Stomach (tissue), 9 donors: ENCODE data around the gene BLID. TPM values are rescaled to one million over a fixed set of nuclear protein-coding genes. Genes with fewer than 3 reads are reported as not detected.

Experiments
- DNase-seq, 2 donors: peaks; one replicate each; pipeline versions ENCODE4 v3.0.0 to v3.0.0-alpha.2; 2013 to 2019
- H3K27ac ChIP-seq, 5 donors: fragments of 200-600 bp in 4 of 5; sonication (generic) in 4 of 5; one replicate each; pipeline ENCODE4 v1.5.1; 2013 to 2019; ENCODE audit warnings: mild to moderate bottlenecking in 1 of 5, moderate library complexity in 1 of 5
- H3K27me3 ChIP-seq, 3 donors: fragments of 200-600 bp; sonication (generic); one replicate each; pipeline ENCODE4 v1.5.1; 2017 to 2019; ENCODE audit warnings: mixed run types in 1 of 3
- H3K36me3 ChIP-seq, 4 donors: fragments of 200-600 bp; sonication (generic); 1 replicate in 3 of 4; 2 replicates in 1 of 4; pipeline ENCODE4 v1.5.1; 2016 to 2019
- H3K4me1 ChIP-seq, 4 donors: fragments of 200-600 bp; sonication (generic); one replicate each; pipeline ENCODE4 v1.5.1; 2016 to 2019
- H3K4me3 ChIP-seq, 4 donors: fragments of 200-600 bp; sonication (generic) in 3 of 4; one replicate each; pipeline ENCODE4 v1.5.1; 2016 to 2019; ENCODE audit warnings: mild to moderate bottlenecking in 1 of 4
- H3K9me3 ChIP-seq, 4 donors: fragments of 200-600 bp; sonication (generic); one replicate each; pipeline ENCODE4 v1.5.1; 2016 to 2019
- EP300 ChIP-seq: sonication (generic); formaldehyde crosslinking; IDR thresholded peaks from one replicate; pipeline ENCODE4 v1.6.1; 2017; ENCODE audit warnings: antibody characterized with exemption
- POLR2A ChIP-seq, 4 donors: fragments of 450-650 bp; IDR thresholded peaks; one replicate each; pipeline ENCODE4 v1.6.1; 2016; ENCODE audit warnings: antibody characterized with exemption in 4 of 4, control low read depth in 2 of 4, mild to moderate bottlenecking in 1 of 4, moderate library complexity in 1 of 4
- POLR2AphosphoS5 ChIP-seq, 3 donors: sonication (generic); formaldehyde crosslinking; IDR thresholded peaks; one replicate each; pipeline ENCODE4 v1.6.1; 2016; ENCODE audit warnings: antibody characterized with exemption in 3 of 3
- WGBS, 5 donors: extraction: QIAGEN DNeasy Blood & Tissue Kit in 3 of 5; methylation state at CpG; one replicate each; pipeline versions ENCODE4 v1.1.5 to v1.1.7; 2013 to 2018; 5-methylcytosine and 5-hydroxymethylcytosine counted together
- intact Hi-C: fragments of 100-400 bp; cut with DNase I; formaldehyde crosslinking; loops from one replicate; pipeline ENCODE4 v1.15.1; 2023; ENCODE audit warnings: low total_unique reads
- polyA plus RNA-seq, 3 donors: library from polyadenylated mRNA; stranded (reverse); fragments of 200-250 nt; gene quantifications; one replicate each; pipeline ENCODE4 v1.2.3, GENCODE V29; 2013
- small RNA-seq, 4 donors: library from RNA; depleted of rRNA; stranded (forward); fragments of <200 nt; gene quantifications; one replicate each; pipeline ENCODE3, GENCODE V24; 2016
- total RNA-seq, 5 donors: library from RNA; depleted of rRNA; stranded (reverse); fragments of >200 nt; gene quantifications; one replicate each; pipeline versions ENCODE4 v1.1.0 to v1.2.3, GENCODE V29; 2014 to 2016
- TF ChIP-seq, protein P1 (sequence below), 7 experiments: fragments of 450-650 bp in 4 of 7; fragments of 200-600 bp in 3 of 7; sonication (generic) in 3 of 7; IDR thresholded peaks; one replicate each; pipeline ENCODE4 v1.5.1; 2016 to 2019; ENCODE audit warnings: antibody characterized with exemption in 7 of 7, control low read depth in 2 of 7, mild to moderate bottlenecking in 1 of 7
- donor health status: healthy with polysubstance abuse.
- donor health status: Bipolar disorder and iron deficiency.
- donor health status: healthy.

The BLID gene
- total and polyA plus RNA-seq, 8 donors = 3.1 TPM; not detected in 7

DNA sequence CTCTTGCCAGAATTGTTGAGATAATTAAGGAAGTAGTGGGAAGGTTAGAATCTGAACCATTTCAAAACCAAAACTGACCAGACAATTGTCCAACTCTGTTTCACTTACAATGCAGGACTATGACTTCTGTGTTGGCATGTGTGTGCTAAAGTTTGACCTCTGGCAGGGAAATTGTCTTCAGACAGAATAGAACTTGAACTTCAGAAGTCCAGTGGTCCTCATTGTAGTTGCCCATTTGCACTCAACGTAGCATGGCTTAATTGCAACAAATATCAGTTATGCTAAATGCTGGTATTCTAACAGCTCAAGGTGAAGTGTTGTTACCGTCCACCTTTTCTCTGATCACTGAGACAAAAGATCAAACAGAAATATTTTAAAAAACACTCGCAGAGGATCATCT is 47.2 kb downstream of the BLID start:
- TF ChIP-seq POLR2AphosphoS5 (IDR thresholded peaks at IDR 0.05) = no peak
- no peak for TF ChIP-seq EP300
- no peak for TF ChIP-seq POLR2A (IDR thresholded peaks at IDR 0.05)
- TF ChIP-seq, protein P1, sequence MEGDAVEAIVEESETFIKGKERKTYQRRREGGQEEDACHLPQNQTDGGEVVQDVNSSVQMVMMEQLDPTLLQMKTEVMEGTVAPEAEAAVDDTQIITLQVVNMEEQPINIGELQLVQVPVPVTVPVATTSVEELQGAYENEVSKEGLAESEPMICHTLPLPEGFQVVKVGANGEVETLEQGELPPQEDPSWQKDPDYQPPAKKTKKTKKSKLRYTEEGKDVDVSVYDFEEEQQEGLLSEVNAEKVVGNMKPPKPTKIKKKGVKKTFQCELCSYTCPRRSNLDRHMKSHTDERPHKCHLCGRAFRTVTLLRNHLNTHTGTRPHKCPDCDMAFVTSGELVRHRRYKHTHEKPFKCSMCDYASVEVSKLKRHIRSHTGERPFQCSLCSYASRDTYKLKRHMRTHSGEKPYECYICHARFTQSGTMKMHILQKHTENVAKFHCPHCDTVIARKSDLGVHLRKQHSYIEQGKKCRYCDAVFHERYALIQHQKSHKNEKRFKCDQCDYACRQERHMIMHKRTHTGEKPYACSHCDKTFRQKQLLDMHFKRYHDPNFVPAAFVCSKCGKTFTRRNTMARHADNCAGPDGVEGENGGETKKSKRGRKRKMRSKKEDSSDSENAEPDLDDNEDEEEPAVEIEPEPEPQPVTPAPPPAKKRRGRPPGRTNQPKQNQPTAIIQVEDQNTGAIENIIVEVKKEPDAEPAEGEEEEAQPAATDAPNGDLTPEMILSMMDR (IDR thresholded peaks at IDR 0.05) = no peak
- H3K27me3 ChIP-seq = no peaks in the 10 kb centered on the region
- WGBS, 5 donors = 64 to 83% (median 76%) methylated on average over 3 of the region's 3 CpGs
- H3K4me3 ChIP-seq = no peak overlapping the region
- no peak for DNase-seq
- intact Hi-C loops = no loop called here
- H3K36me3 ChIP-seq = no peaks in the 10 kb centered on the region
- no peaks in the 10 kb centered on the region for H3K9me3 ChIP-seq
- peaks cover 0 to 20% (median 3%) of the 10 kb centered on the region in 4 donors for H3K4me1 ChIP-seq
- H3K27ac ChIP-seq = no peak overlapping the region

DNA sequence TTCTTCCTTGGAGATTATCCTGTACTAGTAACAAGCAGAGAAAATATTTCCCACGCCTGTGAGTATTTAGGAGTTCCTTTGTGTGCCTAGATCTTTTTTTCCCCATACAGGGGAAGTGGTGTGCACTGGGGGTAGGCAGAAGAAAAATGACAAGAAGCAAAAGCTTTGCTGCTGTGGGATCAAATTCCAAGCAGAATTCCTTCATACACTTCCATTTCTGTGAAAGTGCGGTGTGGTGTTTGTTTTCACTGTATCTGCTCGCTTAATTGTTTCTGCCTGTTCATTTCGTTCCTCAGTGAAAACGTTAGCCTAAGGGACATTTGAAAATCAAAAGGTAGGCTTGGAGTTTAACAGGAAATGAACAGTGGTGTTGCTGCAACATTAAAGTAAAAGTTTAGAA is 47.9 kb downstream of the BLID start:
- Histone ChIP-seq H3K27me3 (no peaks in the 10 kb centered on the region), H3K4me3 (no peak overlapping the region), H3K27ac (no peak overlapping the region), H3K9me3 (no peaks in the 10 kb centered on the region), H3K36me3 (no peaks in the 10 kb centered on the region), H3K4me1 (peaks cover 0 to 20% (median 3%) of the 10 kb centered on the region in 4 donors)
- WGBS, 5 donors = 14 to 22% (median 20%) methylated on average over 5 of the region's 5 CpGs
- TF ChIP-seq, protein P1 (IDR thresholded peaks at IDR 0.05) = no peak
- intact Hi-C loops = no loop called here
- peak in 1 of 2 donors; percentile 14 for DNase-seq

Small RNA genes lying within 50 kb of the gene (small RNA-seq; reads per million reads assigned to genes)
- gene MIR100 (603 to 1,295 (median 1,031) reads per million in 4 donors), gene MIR125B1 (37.4 to 96.1 (median 57.9) reads per million in 4 donors), gene MIRLET7A2 (3.8 to 13.6 (median 10.9) reads per million in 4 donors)
